ENCODE measurements around the gene PPP1R1C. TPM values are rescaled to one million over a fixed set of nuclear protein-coding genes. Genes with fewer than 3 reads are reported as not detected.

The PPP1R1C gene
- total RNA-seq, 1 donor from 2014 or later = 2.0 TPM

DNA sequence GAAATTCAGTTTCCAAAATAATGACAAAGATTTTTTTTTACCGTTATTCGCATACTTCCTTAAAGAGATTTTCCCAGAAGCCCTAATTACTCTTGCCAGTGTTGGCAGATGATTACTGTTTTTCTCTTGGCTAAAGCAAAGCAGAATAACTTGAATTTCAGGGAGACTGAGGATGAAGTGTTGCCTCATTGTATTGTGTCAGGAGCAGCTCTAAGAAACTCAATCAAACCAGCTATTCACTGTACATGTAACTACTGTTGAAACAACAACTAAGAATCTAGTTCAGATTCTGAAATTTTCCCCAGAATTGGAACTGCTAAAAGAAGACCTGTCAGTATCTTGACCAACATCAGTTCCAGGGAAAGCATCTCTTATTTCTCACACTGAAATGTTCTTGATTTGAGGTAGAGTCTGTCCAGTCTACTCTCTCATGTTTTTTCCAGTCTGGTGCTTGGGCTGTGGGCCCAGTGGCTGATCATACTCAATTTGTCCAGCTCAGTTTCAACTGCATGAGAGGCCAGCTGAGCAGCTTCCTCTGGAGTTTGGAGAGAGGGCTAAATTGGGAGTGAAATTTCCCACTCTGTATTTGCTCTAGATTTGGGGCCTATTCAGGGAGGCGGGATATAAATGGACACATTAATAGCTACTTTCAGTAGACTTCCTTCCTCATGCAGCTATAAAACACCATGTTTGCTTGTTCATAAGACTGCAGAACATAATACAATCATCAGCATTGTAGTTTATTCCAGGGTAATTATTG, 78.5 kb downstream of the PPP1R1C start:
- DNase-seq (ENCODE audit: low spot score) = no peak

DNA sequence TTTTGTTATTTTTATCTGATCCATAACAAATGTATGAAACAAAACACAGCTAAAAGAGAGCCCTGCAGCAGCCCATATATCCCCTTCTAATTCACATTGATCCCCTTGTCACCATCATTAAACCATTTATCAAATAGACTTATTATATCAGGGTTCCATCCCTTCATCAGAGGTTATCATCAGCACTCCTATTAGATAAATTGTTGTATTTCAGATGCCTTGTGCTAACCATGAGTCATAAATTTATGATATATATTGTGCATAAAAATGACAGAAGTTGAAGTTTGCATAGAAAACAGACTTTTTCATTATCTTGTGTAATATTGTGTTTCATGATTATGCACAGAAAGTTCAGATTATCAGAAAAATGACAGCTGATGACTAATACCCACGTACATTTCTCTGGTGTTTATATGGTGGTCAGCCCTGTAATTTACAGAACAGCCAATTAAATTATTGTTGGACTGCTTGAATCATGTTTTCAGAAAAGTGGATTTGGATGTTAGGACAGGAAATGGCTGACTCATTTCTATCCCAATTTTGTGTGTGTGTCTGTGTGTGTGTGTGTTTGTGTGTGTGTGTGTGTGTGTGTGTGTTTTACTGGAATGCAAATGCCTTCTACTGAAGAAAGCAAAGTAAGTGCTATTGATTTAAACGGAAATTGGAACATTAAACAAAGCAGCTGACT, 80.9 kb downstream of the PPP1R1C start:
- no peak for DNase-seq (ENCODE audit: low spot score)

DNA sequence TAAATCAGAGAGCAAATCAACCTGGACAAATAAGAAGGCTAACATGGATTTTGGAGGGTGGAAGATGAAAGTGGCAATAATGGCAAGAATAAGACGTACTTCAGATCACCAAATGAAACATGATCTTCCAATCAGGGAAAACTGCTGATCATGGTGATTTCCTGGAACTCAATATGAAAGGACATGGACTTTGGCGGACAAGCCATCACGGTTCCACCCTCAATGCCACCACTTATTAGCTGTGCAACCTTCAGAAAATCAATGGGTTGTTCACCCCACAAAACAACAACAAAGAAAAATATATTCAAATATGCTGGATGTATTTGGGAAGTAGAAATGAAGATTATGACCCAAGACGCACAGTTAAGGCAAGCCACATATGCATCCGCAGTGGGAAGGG, 81.7 kb downstream of the PPP1R1C start:
- no peak for DNase-seq (ENCODE audit: low spot score)

DNA sequence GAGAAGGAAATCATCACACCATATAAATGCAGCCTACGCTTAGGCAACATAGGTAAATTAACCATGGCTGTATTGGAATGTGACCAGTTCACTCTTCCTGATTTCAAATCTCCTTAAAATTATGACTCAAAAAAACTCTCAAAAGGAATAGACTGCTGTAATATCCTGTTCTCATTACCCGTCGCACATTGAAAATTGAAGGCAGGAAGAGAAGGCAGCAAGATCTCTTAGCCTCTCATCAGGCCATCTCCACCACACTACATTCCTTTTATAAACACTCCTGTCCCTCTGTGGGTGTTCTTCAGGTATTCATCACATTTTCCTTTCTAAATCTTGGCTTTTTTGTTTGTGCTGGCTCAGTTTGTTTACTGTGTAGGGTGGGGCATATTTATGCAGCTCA, 83.2 kb downstream of the PPP1R1C start:
- DNase-seq (ENCODE audit: low spot score) = no peak

DNA sequence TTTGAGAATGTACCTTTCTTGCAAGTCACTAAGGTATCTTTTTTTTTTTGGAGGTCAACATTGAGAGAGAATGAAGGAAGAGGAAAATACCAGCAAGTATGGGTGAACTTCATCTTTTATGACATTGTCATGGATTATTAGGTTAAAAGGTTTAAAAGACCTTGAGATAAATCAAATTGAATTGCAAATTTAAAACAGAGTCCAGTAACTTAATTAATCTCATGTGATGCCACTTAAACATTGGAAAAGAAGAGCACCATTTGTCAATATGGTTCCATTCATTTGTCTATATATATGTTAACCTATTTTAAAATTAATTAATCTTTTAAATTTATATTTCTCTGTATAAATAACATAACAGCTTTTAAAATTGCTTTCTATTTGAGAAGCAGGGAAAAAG, 83.8 kb downstream of the PPP1R1C start:
- DNase-seq (ENCODE audit: low spot score) = no peak

DNA sequence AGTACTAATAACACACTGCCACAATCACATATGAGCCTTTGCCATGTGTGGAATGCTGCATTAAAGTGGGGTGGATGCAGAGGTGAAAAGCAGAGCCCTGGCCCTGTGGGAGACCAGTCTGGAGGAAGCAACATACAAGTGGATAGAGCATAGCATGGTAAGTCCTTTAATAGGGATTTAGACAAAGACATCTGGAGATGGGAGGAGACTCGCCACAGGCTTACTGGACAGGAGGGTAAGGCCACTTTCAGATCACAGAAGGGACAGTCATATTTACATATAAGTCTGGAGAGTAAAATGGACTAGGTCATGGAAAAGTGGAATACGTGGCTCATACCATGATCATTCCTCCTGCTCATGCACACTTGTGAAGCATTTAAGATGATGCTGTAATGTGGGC, 84.3 kb downstream of the PPP1R1C start:
- DNase-seq (ENCODE audit: low spot score) = no peak

DNA sequence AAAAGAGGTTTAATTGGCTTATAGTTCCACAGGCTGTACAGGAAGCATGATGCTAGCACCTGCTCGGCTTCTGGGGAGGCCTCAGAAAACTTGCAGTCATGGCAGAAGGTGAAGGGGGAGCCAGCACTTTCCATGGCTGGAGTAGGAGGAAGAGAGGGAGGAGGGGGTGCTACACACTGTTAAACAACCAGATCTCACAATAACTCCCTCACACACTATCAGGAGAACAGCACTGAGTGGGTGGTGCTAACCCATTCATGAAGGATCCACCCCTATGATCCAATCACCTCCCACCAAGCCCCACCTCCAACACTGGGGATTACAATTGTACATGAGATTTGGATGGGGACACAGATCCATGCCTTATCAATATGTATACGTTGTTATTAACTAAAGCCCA, 85.1 kb downstream of the PPP1R1C start:
- DNase-seq (ENCODE audit: low spot score) = no peak

DNA sequence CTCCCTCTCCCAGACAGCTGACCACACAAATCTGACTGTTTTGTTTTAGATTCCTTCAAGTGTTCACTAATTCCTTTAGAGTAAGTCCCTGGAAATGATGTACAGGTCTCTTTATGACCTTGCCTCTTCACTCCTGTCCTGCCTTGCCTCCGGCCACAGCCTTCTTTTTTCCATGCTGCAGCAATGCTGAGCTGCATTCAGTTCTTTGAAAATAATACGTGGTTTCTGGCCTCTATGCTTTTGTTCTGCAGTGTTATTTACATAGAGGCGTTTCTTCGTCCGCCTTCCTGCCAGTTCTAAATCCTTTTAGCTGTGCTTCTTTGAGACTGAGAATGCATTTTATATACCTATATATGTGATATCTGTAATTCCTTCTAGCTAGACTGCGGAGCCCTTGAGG, 87.2 kb downstream of the PPP1R1C start:
- DNase-seq (ENCODE audit: low spot score) = no peak

DNA sequence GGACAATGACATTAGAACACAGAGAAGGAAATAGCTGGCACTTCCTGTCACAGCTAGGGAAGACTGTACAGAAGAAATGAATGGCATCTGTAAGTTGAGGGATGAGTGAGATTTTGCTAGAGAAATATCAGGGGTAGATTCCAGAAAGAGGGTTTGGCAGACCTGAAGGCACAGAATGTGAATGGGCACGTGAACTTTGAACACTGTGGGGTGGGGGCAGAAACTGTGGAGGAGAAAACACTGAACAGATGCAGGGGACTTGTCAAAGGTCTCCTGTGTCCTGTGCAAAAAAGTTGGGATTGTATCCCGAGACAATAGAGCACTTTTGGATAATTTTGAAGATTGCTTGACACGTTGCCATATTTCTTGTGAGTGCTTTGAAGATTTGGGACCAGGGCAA, 88.0 kb downstream of the PPP1R1C start:
- DNase-seq (ENCODE audit: low spot score) = no peak

DNA sequence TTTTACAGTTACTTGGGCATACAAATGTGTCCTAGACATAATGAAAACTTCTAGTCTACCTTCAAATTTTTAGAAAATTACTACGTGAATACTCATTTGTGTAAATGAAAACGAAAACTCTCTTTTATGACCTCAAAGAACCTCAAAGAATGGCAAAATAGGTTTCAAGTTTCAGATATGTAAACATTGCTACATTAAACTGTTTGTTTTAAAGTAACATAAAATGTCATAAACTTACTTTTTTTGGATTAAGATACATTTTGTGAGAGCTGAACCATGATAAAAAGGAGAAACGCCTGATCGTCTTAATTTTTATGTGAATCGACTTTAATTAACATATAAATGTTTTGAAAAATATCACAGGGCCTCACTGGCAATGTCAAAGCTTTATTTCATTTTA, 91.4 kb downstream of the PPP1R1C start:
- no peak for DNase-seq (ENCODE audit: low spot score)

DNA sequence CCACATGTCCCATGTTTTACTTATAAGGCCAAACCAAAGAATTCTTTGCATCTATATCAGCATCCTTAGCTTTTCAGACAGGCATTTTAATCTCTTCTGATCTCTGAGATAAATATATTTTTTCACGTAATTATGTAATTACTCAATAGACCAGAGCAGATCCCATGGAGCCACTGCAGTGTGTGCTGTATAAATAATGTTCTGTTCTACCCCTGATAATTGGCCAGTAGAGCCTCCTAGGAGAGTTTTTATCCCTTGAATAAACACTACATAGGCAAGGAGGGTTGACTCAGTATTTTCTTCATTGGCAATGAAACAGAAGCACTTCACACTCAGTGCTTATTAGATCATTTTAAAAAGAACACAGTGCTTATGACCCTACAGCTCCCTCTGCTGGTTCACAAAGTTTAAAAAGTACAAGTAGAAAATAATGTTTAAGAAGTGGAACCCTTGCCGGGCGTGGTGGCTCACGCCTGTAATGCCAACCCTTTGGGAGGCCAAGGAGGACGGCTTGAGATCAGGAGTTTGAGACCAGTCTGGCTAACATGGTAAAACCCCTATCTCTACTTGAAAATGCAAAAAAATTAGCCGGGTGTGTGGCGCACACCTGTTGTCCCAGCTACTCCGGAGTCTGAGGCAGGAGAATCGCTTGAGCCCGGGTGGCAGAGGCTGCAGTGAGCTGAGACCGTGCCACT, 91.9 kb downstream of the PPP1R1C start:
- peak; percentile 47 for DNase-seq (ENCODE audit: low spot score)

DNA sequence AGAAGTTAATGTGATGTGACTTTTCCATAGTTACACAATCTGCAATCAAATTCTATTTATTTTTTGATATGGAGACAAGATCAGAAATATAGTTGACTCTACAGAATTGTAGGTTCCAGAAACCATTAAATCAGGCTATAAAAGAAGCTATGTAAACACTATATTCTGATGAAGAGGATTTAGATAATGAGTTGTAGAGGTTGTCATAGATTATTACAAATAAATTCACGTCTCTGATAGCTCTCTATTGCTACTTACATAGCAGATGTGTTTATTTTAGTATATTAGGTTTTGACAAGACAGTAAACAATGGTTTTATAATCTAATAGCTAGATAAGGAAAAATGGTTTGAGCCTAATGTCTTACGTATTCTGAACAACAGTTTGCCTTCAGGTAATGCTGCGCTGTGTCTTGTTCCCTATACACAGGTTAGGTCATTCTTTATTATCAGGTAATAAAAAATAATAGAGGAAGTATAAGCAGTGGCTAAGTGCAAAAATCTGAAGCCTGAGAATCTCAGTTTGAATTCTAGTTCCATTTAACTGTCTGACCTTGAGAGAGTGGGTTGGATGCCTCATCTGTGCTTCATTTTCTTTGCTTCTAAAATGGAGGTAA, 93.4 kb downstream of the PPP1R1C start:
- no peak for DNase-seq (ENCODE audit: low spot score)

DNA sequence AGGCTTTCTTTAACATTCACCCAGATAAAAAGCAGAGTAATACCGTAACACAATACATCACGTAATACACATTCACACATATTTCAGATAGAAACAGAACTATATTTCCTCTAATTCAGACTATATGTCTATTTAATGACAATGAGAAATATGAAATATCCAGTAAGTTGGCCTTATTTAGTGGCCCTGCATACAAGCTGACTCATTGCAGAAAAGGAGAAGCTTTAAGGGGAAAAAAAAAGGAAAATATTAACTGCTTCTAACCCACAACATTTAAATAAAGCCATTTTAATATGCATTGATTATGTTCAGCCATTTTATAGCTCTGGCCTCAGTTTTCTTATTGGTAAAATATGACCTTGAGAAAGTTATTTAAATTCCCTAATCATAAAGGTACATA, 94.8 kb downstream of the PPP1R1C start:
- no peak for DNase-seq (ENCODE audit: low spot score)

DNA sequence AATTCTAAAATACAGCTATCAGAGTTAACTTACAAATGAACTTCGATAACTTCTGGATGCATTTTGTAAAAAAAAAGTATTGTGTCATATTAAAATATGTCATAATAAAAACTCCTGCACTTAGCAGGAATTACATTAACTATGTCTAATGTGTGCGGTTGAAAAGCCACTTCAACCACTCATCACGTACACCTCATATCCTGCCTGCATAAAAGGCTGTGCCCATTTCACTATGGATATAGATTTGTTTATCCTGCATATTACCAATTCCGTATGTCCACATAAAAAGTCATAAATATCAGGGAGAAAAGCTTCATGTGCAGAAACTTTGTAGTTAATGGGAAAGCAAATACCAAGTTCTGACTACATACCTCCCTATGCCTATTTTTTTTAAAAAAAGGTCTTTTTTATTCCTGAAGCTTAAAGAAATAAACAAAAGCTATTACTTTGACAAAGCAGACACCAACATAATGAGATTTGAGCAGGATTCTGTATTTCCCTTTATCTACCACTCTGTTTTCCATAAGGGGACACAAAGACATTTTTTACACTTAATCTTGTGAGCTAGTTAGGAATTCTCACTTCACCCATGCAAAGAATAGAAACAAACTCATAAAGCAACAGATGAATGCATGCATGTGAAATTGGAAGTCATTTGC, 96.1 kb downstream of the PPP1R1C start:
- no peak for DNase-seq (ENCODE audit: low spot score)

DNA sequence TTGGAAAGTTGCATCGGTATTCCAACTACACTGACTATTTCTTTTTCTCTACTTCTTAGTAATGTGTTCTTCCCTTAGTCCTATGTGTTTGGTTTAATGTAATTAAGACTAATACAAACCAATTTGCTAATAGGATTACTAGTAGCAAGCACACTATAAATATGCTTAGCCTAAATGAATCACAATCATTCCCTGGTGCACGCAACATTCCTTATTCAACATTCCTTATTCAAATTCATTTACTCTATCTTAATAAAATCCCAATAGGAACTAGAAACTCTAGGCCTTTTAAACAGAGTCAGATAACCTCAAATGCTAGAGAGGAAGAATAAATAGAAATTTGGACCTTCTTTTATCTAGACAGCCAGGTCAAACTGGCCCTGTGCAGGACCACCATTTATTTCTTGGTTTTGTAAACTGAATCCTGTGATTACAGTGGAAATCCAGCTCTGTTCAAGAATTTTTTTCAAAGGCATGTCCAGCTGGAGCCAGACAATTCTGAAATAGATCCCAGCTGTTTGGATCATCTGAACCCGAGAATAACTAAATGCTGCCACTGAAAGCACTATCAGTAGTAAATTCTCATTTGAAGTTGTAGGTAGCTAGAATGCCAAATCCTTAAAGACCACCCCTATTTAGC, 103.1 kb downstream of the PPP1R1C start:
- DNase-seq (ENCODE audit: low spot score) = no peak

DNA sequence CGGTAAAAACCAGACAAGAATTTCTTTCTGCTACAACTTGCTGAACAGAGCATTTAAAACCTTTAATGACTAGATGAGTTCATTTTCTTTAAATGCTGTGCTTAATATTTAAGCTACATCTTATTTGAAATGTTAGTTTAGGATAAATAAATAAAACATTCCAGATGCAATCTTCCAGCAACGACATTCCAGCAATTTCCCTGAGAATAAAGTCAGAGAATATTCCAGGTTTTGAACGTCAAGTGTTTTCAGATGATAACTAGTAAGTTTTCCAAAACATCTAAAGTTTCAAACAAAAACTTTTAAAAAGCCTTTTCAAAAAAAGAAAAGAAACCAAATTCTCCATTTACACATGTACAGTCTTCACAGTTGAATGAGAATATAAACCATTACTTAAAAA, 104.8 kb downstream of the PPP1R1C start:
- no peak for DNase-seq (ENCODE audit: low spot score)

DNA sequence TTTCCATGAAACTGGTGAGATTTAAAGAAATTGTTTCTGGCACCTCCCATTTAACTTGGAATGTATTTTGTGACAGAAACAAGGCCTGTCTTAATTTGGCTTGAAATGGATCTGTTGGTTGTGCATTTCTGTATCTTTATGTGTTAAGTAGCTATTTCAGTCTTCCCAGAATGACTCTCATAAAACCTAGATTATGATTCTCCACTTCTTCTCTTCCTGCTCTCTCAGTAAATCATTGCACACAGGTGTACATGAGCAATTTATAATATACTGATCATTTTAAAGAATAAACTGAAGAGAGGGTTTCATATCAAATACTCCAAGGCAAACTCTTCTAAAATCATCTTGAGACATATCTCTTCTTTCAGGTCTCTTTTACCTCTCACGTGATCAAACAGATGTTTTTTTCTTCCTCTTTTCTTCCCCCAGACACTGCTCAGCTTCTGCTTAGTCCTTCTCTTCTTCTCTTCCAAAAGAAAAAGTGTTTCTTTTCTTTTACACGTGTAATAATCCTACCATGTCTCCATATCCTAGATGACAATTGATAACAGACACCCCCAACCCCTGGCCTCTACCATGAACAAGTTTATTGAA, 112.0 kb downstream of the PPP1R1C start:
- no peak for DNase-seq (ENCODE audit: low spot score)

DNA sequence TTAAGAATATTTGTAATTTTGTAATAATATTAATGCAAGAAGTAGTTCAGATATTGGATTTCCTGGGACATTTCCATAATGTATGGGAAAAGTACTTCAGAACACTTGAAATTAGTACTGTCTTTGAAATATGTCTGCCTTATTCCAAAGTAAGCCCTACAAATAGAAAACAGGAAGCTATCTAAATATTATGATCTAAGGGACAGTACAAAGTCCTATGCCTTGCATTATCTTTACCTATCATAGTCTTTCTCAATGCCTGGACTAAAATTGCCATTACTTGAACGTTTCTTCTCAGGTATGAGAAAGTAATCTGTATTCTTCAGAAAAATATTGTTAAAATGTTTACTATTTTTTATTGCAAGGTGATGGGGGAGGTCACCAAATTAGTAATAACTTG, 113.0 kb downstream of the PPP1R1C start:
- no peak for DNase-seq (ENCODE audit: low spot score)

DNA sequence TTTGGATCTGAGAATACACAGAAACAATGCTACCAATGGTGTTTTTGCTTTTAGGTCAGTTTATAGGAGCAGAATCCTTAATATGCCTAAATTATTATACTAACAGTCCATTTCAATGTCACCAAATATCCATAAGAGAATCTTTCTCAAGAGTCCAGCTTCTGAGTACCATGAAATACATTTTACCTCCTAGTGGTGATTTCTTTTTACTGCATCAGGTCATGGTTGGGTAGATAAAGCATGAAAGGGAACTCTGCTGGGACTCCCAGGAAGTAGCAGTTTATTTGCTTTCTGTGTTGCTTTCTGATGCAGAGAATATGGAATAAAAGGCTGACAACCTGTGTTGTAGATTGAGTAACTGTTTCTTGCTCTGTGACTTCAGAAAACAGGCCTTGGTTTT, 115.6 kb downstream of the PPP1R1C start:
- DNase-seq (ENCODE audit: low spot score) = no peak

DNA sequence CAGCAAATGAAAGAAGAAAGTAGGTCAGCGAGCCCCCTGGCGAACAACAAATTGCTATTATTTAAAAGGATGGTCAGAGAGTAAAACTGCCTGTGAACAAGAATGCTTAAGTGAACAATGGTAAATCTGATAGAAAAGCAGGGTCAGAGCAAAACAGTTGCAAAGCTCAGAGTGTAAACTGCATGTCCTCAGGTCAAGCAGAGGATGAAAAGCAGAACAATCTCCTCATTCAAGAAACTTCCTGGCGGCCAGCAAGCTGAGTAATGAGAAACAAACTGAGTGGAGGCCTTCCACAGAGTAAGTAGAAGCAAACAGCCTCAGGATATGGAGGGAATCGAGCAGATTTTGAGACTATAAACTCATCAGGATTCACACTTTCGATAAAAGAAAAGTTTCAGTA, 117.9 kb downstream of the PPP1R1C start:
- DNase-seq (ENCODE audit: low spot score) = no peak

DNA sequence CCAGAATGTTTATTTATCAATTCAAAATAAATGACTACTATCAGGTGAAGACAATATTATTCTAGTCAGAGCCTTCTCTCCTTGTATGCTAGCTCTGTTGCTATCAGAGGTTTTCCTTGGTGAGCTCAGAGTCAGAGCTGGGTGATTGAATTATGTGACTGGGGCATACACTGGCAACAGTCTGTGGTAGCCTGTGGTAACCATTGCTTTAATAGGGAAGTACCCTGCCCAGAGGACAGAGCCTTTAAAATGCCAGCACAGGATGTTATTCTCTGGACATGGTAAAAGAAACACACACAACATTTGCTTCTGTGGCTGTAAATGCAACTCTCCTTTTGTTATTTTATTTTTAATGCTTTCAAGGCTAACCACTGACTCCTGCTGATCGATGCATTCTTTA, 124.7 kb downstream of the PPP1R1C start:
- DNase-seq (ENCODE audit: low spot score) = no peak

Data from ureter (tissue), 1 donor.